Measurements from ENCODE around the gene CIB4.

GRCh38 chr2:26610504-26611335 is 30.4 kb downstream of the CIB4 start:
- TF ChIP-seq CTCF (IDR thresholded peaks at IDR 0.05) (no peak), POLR2A (IDR thresholded peaks at IDR 0.05; ENCODE audit: low read depth) (no peak), POLR2AphosphoS5 (IDR thresholded peaks at IDR 0.05) (no peak), EP300 (IDR thresholded peaks at IDR 0.05) (no peak)
